ENCODE data around the gene TSSC4.

Gene TSSC4

DNA sequence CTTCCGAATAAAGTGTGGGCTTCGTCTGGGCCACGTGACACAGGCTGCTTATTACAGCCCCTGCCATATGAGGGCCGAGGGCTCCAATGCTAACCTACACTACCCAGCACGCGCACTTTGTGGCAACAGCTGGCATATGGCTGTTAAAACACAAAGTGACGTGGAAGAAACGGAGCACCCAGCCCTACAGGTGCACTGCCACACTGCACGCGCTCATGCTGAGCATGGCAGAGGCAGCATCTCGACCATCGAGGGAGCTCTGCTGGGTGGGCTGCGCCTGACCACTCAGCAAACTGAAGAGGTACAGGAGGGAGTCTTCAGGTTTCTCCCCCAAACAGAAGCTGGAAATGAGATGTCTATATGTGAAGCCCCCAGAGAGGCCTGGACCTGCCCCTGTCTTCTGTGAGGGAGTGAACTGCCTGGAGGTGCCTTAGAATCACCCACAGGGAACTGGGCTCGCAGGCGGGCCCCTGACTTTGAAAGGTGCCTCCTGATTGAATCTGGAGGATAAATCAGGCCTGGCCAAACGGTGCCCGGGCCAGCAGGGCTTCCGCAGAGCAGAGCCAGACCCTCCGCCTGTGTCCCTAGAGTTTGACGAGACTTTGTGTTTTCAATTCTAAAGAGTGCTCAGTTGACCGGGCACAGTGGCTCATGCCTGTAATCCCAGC is 18.3 kb downstream of the TSSC4 start:
- H3K27ac ChIP-seq: no peak overlapping the region
- H3K4me3 ChIP-seq (ENCODE audit: low read depth in 1 of 2, low read length in 1 of 2): no peak overlapping the region
- peaks cover 0 to 12% of the 10 kb centered on the region in 2 experiments for H3K4me1 ChIP-seq (ENCODE audit: control insufficient read depth in 1 of 2, insufficient read depth in 1 of 2, low read depth in 1 of 2, low read length in 1 of 2)
- H3K9me3 ChIP-seq: no peaks in the 10 kb centered on the region
- peaks cover 10% of the 10 kb centered on the region for H3K27me3 ChIP-seq
- H3K36me3 ChIP-seq: no peaks in the 10 kb centered on the region
- TF ChIP-seq, protein P1, sequence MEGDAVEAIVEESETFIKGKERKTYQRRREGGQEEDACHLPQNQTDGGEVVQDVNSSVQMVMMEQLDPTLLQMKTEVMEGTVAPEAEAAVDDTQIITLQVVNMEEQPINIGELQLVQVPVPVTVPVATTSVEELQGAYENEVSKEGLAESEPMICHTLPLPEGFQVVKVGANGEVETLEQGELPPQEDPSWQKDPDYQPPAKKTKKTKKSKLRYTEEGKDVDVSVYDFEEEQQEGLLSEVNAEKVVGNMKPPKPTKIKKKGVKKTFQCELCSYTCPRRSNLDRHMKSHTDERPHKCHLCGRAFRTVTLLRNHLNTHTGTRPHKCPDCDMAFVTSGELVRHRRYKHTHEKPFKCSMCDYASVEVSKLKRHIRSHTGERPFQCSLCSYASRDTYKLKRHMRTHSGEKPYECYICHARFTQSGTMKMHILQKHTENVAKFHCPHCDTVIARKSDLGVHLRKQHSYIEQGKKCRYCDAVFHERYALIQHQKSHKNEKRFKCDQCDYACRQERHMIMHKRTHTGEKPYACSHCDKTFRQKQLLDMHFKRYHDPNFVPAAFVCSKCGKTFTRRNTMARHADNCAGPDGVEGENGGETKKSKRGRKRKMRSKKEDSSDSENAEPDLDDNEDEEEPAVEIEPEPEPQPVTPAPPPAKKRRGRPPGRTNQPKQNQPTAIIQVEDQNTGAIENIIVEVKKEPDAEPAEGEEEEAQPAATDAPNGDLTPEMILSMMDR (IDR thresholded peaks at IDR 0.05): no peak

DNA sequence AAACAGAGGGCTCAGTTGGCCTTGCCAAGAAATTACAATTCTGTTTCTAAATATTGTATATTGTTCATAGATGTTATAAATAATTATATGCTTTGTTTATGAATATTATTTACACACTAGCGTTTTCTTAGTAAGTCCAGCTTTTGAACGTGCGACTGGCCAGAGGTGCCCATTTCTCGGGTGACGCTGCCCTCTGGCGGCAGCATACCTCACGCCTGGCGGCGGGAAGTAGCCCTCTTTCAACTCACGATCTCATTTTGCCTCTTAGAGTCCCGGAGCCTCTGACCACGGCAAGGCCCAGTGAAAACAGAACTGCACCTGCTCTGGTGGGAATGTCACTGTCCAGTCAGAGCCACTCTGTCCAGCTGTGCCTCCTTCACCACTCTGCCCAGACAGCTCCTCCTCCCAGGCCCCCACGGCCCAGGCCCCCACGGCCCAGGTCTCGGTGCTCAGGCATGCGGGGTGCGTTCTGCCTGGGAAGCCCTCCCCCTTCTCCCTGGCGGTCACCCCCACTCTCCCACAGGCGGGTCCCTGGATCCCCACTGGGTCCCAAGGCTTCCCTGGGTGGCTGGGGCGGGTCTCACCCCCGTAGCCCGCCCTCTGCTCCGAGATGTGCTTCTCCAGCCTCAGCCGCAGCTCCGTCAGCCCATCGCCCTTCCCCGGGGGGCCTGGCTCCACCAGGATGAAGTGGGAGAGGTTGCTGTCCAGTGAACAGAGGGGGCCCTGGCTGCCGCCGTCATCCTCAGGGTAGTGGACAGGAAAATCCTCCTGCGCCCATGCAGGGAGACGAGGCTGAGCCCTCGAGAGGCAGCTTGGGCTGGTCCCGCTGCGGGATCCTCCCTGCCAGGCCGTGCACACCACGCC is 19.3 kb downstream of the TSSC4 start:
- Histone ChIP-seq H3K27ac (no peak overlapping the region), H3K4me1 (ENCODE audit: control insufficient read depth in 1 of 2, insufficient read depth in 1 of 2, low read depth in 1 of 2, low read length in 1 of 2) (peaks cover 0 to 12% of the 10 kb centered on the region in 2 experiments), H3K27me3 (peaks cover 10% of the 10 kb centered on the region), H3K9me3 (no peaks in the 10 kb centered on the region), H3K36me3 (no peaks in the 10 kb centered on the region), H3K4me3 (ENCODE audit: low read depth in 1 of 2, low read length in 1 of 2) (no peak overlapping the region)
- TF ChIP-seq, protein P1 (IDR thresholded peaks at IDR 0.05): peak; percentile 74

DNA sequence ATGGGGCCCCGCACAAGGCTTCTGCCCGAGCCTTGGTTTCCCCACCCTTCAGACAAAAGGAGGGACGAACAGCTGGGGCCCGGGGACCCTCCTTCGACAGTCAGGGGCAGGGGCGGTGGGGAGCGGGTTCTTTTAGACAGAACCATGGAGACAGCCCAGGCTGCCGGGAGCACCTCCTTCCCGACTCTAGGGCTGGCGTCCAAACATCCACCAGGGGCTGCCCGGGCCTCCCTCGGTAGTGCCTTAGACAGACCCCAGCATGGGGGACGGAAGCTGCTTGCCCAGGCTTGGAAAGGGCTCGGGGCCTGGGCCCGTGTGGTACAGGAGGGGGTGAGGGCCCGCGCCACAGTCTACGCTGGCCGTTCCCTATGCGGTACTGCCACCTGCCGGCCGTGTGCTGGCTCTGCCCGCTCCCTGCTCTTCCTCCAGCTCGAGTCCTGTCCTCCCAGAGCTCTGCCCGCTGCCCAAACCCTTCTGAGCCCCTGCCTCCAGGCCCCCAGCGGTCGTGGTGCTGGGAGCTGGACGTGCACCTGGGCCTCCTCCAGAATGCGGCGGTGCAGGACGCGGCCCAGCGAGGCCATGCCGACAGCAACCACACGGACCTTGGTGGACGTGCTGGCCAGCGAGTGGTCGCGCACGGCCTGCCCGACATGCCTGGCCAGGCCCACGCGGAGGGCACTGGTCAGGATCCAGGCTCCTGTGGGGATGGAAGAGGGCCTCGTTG is 20.1 kb downstream of the TSSC4 start:
- peaks cover 0 to 12% of the 10 kb centered on the region in 2 experiments for H3K4me1 ChIP-seq (ENCODE audit: control insufficient read depth in 1 of 2, insufficient read depth in 1 of 2, low read depth in 1 of 2, low read length in 1 of 2)
- H3K36me3 ChIP-seq: no peaks in the 10 kb centered on the region
- no peak overlapping the region for H3K4me3 ChIP-seq (ENCODE audit: low read depth in 1 of 2, low read length in 1 of 2)
- H3K27ac ChIP-seq: no peak overlapping the region
- TF ChIP-seq, protein P1 (IDR thresholded peaks at IDR 0.05): peak; percentile 90
- peaks cover 10% of the 10 kb centered on the region for H3K27me3 ChIP-seq
- H3K9me3 ChIP-seq: no peaks in the 10 kb centered on the region

DNA sequence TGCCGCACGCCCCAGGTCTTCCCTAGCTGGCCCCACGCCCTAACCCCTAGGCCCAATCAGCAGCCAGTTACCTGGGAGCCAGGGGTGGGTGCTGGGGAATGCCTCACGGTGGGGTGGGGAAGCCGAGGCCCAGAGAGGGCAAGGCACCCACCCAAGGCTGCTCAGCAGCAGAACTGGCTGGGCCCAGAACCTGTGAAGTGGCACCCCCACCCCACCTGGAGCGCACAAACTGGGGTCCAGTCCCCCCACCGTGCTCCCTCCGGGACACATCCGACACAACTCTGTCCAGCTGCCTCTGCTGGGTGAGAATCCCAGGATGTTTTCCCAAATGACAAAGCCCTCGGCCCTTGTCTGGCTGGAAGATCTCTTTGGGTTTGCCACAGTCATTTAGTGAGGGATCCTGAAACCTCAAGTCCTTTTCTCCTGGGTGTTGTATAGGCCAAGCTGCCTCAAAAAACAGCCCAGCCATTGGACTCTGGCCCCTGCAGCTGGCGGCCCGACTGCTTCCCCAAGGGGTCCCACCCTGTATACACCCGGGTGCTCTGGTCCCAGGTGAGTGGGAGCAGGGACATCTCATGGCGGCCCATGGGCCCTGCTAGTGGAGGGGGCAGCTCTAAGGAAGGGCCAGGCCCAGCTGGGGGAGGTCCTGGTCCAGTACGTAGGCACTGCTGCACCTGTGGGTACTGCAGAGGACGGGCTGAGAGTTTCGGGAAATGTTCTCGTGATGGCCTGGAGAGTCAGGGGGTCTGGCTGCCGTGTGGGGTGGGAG is 20.9 kb downstream of the TSSC4 start:
- no peak overlapping the region for H3K27ac ChIP-seq
- H3K36me3 ChIP-seq: no peaks in the 10 kb centered on the region

More for the DNA sequence above, 20.9 kb downstream of the TSSC4 start:
- H3K4me3 ChIP-seq (ENCODE audit: low read depth in 1 of 2, low read length in 1 of 2): no peak overlapping the region
- H3K9me3 ChIP-seq: no peaks in the 10 kb centered on the region
- TF ChIP-seq, protein P1 (IDR thresholded peaks at IDR 0.05): no peak
- peaks cover 10% of the 10 kb centered on the region for H3K27me3 ChIP-seq
- peaks cover 0 to 12% of the 10 kb centered on the region in 2 experiments for H3K4me1 ChIP-seq (ENCODE audit: control insufficient read depth in 1 of 2, insufficient read depth in 1 of 2, low read depth in 1 of 2, low read length in 1 of 2)

Data from neutrophil (primary cell).